Stomach (tissue), 4 donors: ENCODE measurements around the gene PLEKHG4.

Experiments used
- EP300 ChIP-seq: sonication (generic); formaldehyde crosslinking; IDR thresholded peaks from one replicate; pipeline ENCODE4 v1.6.1; 2017; ENCODE audit warnings: antibody characterized with exemption
- POLR2A ChIP-seq, 4 donors: fragments of 450-650 bp; IDR thresholded peaks; one replicate each; pipeline ENCODE4 v1.6.1; 2016; ENCODE audit warnings: antibody characterized with exemption in 4 of 4, control low read depth in 2 of 4, mild to moderate bottlenecking in 1 of 4, moderate library complexity in 1 of 4
- TF ChIP-seq, protein P1 (sequence below), 7 experiments: fragments of 450-650 bp in 4 of 7; fragments of 200-600 bp in 3 of 7; sonication (generic) in 3 of 7; IDR thresholded peaks; one replicate each; pipeline ENCODE4 v1.5.1; 2016 to 2019; ENCODE audit warnings: antibody characterized with exemption in 7 of 7, control low read depth in 2 of 7, mild to moderate bottlenecking in 1 of 7

- TF ChIP-seq, protein P1, sequence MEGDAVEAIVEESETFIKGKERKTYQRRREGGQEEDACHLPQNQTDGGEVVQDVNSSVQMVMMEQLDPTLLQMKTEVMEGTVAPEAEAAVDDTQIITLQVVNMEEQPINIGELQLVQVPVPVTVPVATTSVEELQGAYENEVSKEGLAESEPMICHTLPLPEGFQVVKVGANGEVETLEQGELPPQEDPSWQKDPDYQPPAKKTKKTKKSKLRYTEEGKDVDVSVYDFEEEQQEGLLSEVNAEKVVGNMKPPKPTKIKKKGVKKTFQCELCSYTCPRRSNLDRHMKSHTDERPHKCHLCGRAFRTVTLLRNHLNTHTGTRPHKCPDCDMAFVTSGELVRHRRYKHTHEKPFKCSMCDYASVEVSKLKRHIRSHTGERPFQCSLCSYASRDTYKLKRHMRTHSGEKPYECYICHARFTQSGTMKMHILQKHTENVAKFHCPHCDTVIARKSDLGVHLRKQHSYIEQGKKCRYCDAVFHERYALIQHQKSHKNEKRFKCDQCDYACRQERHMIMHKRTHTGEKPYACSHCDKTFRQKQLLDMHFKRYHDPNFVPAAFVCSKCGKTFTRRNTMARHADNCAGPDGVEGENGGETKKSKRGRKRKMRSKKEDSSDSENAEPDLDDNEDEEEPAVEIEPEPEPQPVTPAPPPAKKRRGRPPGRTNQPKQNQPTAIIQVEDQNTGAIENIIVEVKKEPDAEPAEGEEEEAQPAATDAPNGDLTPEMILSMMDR (IDR thresholded peaks at IDR 0.05): no peak
- no peak for TF ChIP-seq POLR2A (IDR thresholded peaks at IDR 0.05)
- no peak for TF ChIP-seq EP300
Measured at GRCh38 chr16:67291461-67291860, 12.1 kb downstream of the PLEKHG4 start.
